Breast epithelium (tissue), 4 donors: ENCODE data around the gene SYNC. TPM values are rescaled to one million over a fixed set of nuclear protein-coding genes. Genes with fewer than 3 reads are reported as not detected.

Experiments used
- DNase-seq, 2 donors: peaks; one replicate each; pipeline ENCODE4 v3.0.0-alpha.2; 2019; ENCODE audit warnings: low spot score in 2 of 2
- H3K27ac ChIP-seq, 2 donors: fragments of 200-600 bp; sonication (generic) in 1 of 2; one replicate each; pipeline ENCODE4 v1.5.1; 2016 to 2019; ENCODE audit warnings: mild to moderate bottlenecking in 1 of 2
- H3K27me3 ChIP-seq, 2 donors: fragments of 200-600 bp; sonication (generic) in 1 of 2; one replicate each; pipeline versions ENCODE4 v1.5.1 to v1.6.0; 2017 to 2019; ENCODE audit warnings: control low read depth in 1 of 2, mild to moderate bottlenecking in 1 of 2
- H3K36me3 ChIP-seq: fragments of 200-600 bp; one replicate; pipeline ENCODE4 v1.5.1; 2019
- H3K4me1 ChIP-seq, 2 donors: fragments of 200-600 bp; sonication (generic); one replicate each; pipeline ENCODE4 v1.5.1; 2016 to 2019; ENCODE audit warnings: control low read depth in 1 of 2
- H3K4me3 ChIP-seq, 3 donors: fragments of 200-600 bp; sonication (generic); 1 replicate in 2 of 3; 2 replicates in 1 of 3; pipeline ENCODE4 v1.5.1; 2016 to 2019; ENCODE audit warnings: mild to moderate bottlenecking in 3 of 3, moderate library complexity in 2 of 3
- H3K9me3 ChIP-seq, 2 donors: fragments of 200-600 bp; sonication (generic) in 1 of 2; one replicate each; pipeline ENCODE4 v1.5.1; 2016 to 2019; ENCODE audit warnings: control low read depth in 1 of 2
- CTCF ChIP-seq, 3 donors: fragments of 450-650 bp; IDR thresholded peaks; one replicate each; pipeline ENCODE4 v1.5.1; 2016 to 2017; ENCODE audit warnings: antibody characterized with exemption in 3 of 3, mild to moderate bottlenecking in 3 of 3, moderate library complexity in 3 of 3
- POLR2A ChIP-seq: fragments of 450-650 bp; IDR thresholded peaks from one replicate; pipeline ENCODE4 v1.6.1; 2016; ENCODE audit warnings: antibody characterized with exemption, mild to moderate bottlenecking, moderate library complexity
- POLR2AphosphoS5 ChIP-seq, 3 donors: sonication (generic); formaldehyde crosslinking; IDR thresholded peaks; one replicate each; pipeline ENCODE4 v1.6.1; 2017; ENCODE audit warnings: antibody characterized with exemption in 3 of 3
- intact Hi-C: fragments of 100-400 bp; cut with DNase I; formaldehyde crosslinking; loops from one replicate; pipeline ENCODE4 v1.15.1; 2023; ENCODE audit warnings: low total_unique reads
- total RNA-seq, 3 donors: library from RNA; depleted of rRNA; stranded (reverse); fragments of >200 nt; gene quantifications; one replicate each; pipeline ENCODE4 v1.1.0, GENCODE V29; 2016

SYNC gene
- total RNA-seq, 3 donors from 2014 or later: 9.8 to 24.2 (median 13.6) TPM

- H3K4me1 ChIP-seq: no peaks in the 10 kb centered on the region
- no peaks in the 10 kb centered on the region for H3K27me3 ChIP-seq
- no peaks in the 10 kb centered on the region for H3K9me3 ChIP-seq
- H3K36me3 ChIP-seq: peaks cover 11% of the 10 kb centered on the region
- intact Hi-C loops: no loop called here
- H3K4me3 ChIP-seq: no peak overlapping the region
- DNase-seq: no peak
- no peak overlapping the region for H3K27ac ChIP-seq
- no peak for TF ChIP-seq CTCF (IDR thresholded peaks at IDR 0.05)
- no peak for TF ChIP-seq POLR2AphosphoS5 (IDR thresholded peaks at IDR 0.05)
- TF ChIP-seq POLR2A: no peak
Observed at GRCh38 chr1:32659581-32659980, 43.0 kb downstream of the SYNC start.

GRCh38 chr1:32652244-32652962 lies 50.2 kb downstream of the SYNC start:
- H3K27ac ChIP-seq: no peak overlapping the region
- peaks cover 0 to 6% of the 10 kb centered on the region in 2 donors for H3K4me1 ChIP-seq
- H3K9me3 ChIP-seq: no peaks in the 10 kb centered on the region
- H3K36me3 ChIP-seq: peaks cover 4% of the 10 kb centered on the region
- peak overlapping the region; percentile 80 to 88 (median 82) for H3K4me3 ChIP-seq
- H3K27me3 ChIP-seq: no peaks in the 10 kb centered on the region
- DNase-seq: no peak
- TF ChIP-seq POLR2AphosphoS5 (IDR thresholded peaks at IDR 0.05) (no peak), POLR2A (no peak), CTCF (IDR thresholded peaks at IDR 0.05) (no peak)
- intact Hi-C loops: no loop called here

- Histone ChIP-seq H3K4me3 (peak overlapping the region; percentile 80 to 88 (median 82)), H3K27me3 (no peaks in the 10 kb centered on the region), H3K27ac (peak overlapping the region; percentile 98 to 100), H3K9me3 (no peaks in the 10 kb centered on the region), H3K4me1 (peaks cover 0 to 6% of the 10 kb centered on the region in 2 donors), H3K36me3 (peaks cover 4% of the 10 kb centered on the region)
- peak in 1 of 2 donors; percentile 54 for DNase-seq
- intact Hi-C loops: no loop called here
- TF ChIP-seq CTCF (IDR thresholded peaks at IDR 0.05) (no peak), POLR2AphosphoS5 (IDR thresholded peaks at IDR 0.05) (no peak), POLR2A (no peak)
Observed at GRCh38 chr1:32651461-32652073, 51.0 kb downstream of the SYNC start.

GRCh38 chr1:32650752-32651460 lies 51.7 kb downstream of the SYNC start, which contains the start of gene RBBP4:
RBBP4 (plus strand) TSS chr1:32651208; CDS start chr1:32651307, 99 bp downstream.
- DNase-seq: peak; percentile 98
- intact Hi-C loops: no loop called here
- Histone ChIP-seq H3K4me3 (peak within 1 kb of the TSS; percentile 80 to 88 (median 82)), H3K27me3 (no peaks in the 10 kb centered on the region), H3K9me3 (no peaks in the 10 kb centered on the region), H3K27ac (peak within 1 kb of the TSS; percentile 98 to 100), H3K36me3 (peaks cover 4% of the 10 kb centered on the region), H3K4me1 (peaks cover 0 to 6% of the 10 kb centered on the region in 2 donors)
- peak in 2 of 3 donors; percentile 13 to 34 for TF ChIP-seq CTCF (IDR thresholded peaks at IDR 0.05)
- TF ChIP-seq POLR2AphosphoS5 (IDR thresholded peaks at IDR 0.05): peak; percentile 85 to 95 (median 89)
- peak; percentile 82 for TF ChIP-seq POLR2A
